OCI-LY7 (cell line): ENCODE results near the gene FAM187B.

ENCODE experiments used
- CTCF ChIP-seq: fragments of 200-600 bp; sonication (generic); conservative IDR thresholded peaks from 2 replicates; pipeline ENCODE4 v1.5.1; 2014; ENCODE audit warnings: mild to moderate bottlenecking, antibody characterized with exemption, low read length, moderate library complexity, mixed read lengths
- EZH2phosphoT487 ChIP-seq: fragments of 200-600 bp; sonication (generic); IDR thresholded peaks from 2 replicates; pipeline ENCODE4 v1.6.1; 2018; ENCODE audit warnings: low read depth, borderline replicate concordance, mild to moderate bottlenecking, mixed run types, antibody characterized with exemption, low read length, moderate library complexity, mixed read lengths

- no peak for TF ChIP-seq CTCF
- no peak for TF ChIP-seq EZH2phosphoT487
These were observed 45.8 kb upstream of the FAM187B start for GRCh38 chr19:35274323-35274722.
